Measurements from ENCODE around the gene FAM161A.
"Not testable (repeated sequence)": the region's sequence is repeated elsewhere in the genome, so short reads cannot be mapped to it uniquely, and the experiment has no call there.

FAM161A gene

DNA sequence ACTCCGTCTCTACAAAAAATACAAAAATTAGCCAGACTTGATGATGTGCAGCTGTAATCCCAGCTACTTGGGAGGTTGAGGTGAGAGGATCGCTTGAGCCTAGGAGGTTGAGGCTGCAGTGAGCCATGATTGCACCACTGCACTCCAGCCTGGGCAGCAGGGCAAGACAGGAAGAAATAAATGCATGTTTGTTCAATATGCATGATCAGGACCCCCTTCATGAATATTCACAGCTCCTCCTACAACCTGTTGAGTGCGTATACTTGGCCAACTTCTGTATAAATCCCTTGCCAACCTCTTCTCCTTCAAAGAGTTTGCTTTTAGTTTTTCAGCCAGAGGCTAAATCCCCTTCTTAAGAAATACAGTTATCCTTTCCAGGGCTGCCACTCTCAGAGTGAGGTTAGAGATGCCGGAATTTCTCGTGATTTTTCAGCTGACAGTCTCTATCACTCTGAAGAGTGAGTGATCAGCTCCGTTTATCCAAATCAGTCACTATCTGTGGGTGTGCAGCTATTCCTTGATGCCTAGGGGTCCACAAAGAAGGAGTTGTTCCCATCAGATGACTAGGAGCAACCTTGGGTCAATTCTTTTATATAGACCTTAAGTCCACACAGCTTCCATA lies 39.2 kb downstream of the FAM161A start:
- H3K27me3 ChIP-seq (ENCODE audit: insufficient read depth, poor library complexity, severe bottlenecking): no peaks in the 10 kb centered on the region
- DNase-seq (ENCODE audit: low read depth in 1 of 2, low spot score in 1 of 2): no peak

DNA sequence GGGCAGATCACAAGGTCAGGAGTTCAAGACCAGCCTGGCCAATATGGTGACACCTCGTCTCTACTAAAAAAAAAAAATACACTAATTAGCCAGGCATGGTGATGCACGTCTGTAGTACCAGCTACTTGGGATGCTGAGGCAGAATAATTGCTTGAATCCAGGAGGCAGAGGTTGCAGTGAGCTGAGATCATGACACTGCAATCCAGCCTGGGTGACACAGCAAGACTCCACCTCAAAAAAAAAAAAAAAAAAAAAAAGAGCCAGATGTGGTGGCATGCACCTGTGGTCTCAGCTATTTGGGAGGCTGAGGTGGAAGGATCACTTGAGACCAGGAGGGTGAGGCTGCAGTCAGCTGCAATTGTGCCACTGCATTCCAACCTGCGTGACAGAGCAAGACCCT lies 40.5 kb downstream of the FAM161A start:
- not testable (repeated sequence) for H3K27ac ChIP-seq (replicated peaks)

More for the DNA sequence above, 39.2 kb downstream of the FAM161A start:
- TF ChIP-seq, protein P1, sequence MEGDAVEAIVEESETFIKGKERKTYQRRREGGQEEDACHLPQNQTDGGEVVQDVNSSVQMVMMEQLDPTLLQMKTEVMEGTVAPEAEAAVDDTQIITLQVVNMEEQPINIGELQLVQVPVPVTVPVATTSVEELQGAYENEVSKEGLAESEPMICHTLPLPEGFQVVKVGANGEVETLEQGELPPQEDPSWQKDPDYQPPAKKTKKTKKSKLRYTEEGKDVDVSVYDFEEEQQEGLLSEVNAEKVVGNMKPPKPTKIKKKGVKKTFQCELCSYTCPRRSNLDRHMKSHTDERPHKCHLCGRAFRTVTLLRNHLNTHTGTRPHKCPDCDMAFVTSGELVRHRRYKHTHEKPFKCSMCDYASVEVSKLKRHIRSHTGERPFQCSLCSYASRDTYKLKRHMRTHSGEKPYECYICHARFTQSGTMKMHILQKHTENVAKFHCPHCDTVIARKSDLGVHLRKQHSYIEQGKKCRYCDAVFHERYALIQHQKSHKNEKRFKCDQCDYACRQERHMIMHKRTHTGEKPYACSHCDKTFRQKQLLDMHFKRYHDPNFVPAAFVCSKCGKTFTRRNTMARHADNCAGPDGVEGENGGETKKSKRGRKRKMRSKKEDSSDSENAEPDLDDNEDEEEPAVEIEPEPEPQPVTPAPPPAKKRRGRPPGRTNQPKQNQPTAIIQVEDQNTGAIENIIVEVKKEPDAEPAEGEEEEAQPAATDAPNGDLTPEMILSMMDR (IDR thresholded peaks at IDR 0.05; ENCODE audit: insufficient read depth, low read length): no peak
- TF ChIP-seq, protein P2, sequence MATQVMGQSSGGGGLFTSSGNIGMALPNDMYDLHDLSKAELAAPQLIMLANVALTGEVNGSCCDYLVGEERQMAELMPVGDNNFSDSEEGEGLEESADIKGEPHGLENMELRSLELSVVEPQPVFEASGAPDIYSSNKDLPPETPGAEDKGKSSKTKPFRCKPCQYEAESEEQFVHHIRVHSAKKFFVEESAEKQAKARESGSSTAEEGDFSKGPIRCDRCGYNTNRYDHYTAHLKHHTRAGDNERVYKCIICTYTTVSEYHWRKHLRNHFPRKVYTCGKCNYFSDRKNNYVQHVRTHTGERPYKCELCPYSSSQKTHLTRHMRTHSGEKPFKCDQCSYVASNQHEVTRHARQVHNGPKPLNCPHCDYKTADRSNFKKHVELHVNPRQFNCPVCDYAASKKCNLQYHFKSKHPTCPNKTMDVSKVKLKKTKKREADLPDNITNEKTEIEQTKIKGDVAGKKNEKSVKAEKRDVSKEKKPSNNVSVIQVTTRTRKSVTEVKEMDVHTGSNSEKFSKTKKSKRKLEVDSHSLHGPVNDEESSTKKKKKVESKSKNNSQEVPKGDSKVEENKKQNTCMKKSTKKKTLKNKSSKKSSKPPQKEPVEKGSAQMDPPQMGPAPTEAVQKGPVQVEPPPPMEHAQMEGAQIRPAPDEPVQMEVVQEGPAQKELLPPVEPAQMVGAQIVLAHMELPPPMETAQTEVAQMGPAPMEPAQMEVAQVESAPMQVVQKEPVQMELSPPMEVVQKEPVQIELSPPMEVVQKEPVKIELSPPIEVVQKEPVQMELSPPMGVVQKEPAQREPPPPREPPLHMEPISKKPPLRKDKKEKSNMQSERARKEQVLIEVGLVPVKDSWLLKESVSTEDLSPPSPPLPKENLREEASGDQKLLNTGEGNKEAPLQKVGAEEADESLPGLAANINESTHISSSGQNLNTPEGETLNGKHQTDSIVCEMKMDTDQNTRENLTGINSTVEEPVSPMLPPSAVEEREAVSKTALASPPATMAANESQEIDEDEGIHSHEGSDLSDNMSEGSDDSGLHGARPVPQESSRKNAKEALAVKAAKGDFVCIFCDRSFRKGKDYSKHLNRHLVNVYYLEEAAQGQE (IDR thresholded peaks at IDR 0.05; ENCODE audit: insufficient replicate concordance, low read depth): no peak
- TF ChIP-seq SPI1 (IDR thresholded peaks at IDR 0.05; ENCODE audit: borderline replicate concordance, low read depth): no peak
- TF ChIP-seq GABPA (IDR thresholded peaks at IDR 0.05; ENCODE audit: low read depth): no peak
- TF ChIP-seq POLR2AphosphoS5 (IDR thresholded peaks at IDR 0.05; ENCODE audit: low read depth): no peak
- Histone ChIP-seq H3K27ac (replicated peaks) (no peak overlapping the region), H3K4me3 (replicated peaks; ENCODE audit: insufficient read depth, low read length) (no peak overlapping the region)

DNA sequence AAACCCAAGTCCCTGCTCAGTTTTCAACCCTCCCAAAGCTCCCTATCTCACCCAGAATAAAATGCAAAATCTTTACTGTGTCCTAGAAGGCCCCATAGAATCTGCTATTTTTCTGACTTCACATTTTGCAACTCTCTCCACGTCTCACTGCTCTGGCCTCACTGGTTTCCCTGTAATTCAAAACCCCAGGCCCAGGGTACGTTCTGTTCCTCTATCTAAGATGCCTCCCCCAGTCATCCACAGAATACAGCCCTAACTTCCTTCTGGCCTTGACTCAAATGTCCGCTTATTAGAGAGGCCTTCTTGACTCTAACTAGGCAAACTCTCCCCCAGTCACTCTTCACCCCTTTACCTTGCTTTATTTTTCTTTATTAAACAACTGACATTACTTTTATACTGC lies 42.0 kb downstream of the FAM161A start:
- no peak overlapping the region for H3K27ac ChIP-seq (replicated peaks)
- no peaks in the 10 kb centered on the region for H3K27me3 ChIP-seq (ENCODE audit: insufficient read depth, poor library complexity, severe bottlenecking)
- H3K4me3 ChIP-seq (replicated peaks; ENCODE audit: insufficient read depth, low read length): no peak overlapping the region
- TF ChIP-seq, protein P1 (IDR thresholded peaks at IDR 0.05; ENCODE audit: insufficient read depth, low read length): no peak
- TF ChIP-seq POLR2AphosphoS5 (IDR thresholded peaks at IDR 0.05; ENCODE audit: low read depth) (no peak), GABPA (IDR thresholded peaks at IDR 0.05; ENCODE audit: low read depth) (no peak), SPI1 (IDR thresholded peaks at IDR 0.05; ENCODE audit: borderline replicate concordance, low read depth) (no peak)
- TF ChIP-seq, protein P2 (IDR thresholded peaks at IDR 0.05; ENCODE audit: insufficient replicate concordance, low read depth): no peak
- DNase-seq (ENCODE audit: low read depth in 1 of 2, low spot score in 1 of 2): peak in 1 of 2 experiments; percentile 9

More for the DNA sequence above, 40.5 kb downstream of the FAM161A start:
- DNase-seq (ENCODE audit: low read depth in 1 of 2, low spot score in 1 of 2); H3K27me3 ChIP-seq (ENCODE audit: insufficient read depth, poor library complexity, severe bottlenecking); H3K4me3 ChIP-seq (replicated peaks; ENCODE audit: insufficient read depth, low read length): not testable (repeated sequence)

DNA sequence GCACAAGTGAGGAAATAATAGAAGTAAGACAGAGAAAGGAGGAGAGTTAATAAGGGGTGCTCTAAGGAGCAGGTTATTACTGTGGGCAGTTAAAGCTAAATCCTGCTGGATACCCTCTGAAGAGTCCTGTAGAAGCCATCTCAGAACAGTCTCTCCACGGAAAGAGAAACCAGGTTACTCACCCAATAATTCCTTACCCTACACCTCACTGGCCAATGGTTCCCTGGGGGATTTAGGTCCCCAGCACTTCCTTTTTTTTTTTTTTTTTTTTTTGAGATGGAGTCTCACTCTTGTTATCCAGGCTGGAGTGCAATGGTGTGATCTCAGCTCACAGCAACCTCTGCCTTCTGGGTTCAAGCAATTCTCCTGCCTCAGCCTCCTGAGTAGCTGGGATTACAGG lies 43.7 kb downstream of the FAM161A start:
- H3K27me3 ChIP-seq (ENCODE audit: insufficient read depth, poor library complexity, severe bottlenecking); DNase-seq (ENCODE audit: low read depth in 1 of 2, low spot score in 1 of 2); H3K27ac ChIP-seq (replicated peaks); H3K4me3 ChIP-seq (replicated peaks; ENCODE audit: insufficient read depth, low read length): not testable (repeated sequence)
- peak; percentile 72; the same call in 1 of the 2 replicates for TF ChIP-seq SPI1 (IDR thresholded peaks at IDR 0.05; ENCODE audit: borderline replicate concordance, low read depth)

DNA sequence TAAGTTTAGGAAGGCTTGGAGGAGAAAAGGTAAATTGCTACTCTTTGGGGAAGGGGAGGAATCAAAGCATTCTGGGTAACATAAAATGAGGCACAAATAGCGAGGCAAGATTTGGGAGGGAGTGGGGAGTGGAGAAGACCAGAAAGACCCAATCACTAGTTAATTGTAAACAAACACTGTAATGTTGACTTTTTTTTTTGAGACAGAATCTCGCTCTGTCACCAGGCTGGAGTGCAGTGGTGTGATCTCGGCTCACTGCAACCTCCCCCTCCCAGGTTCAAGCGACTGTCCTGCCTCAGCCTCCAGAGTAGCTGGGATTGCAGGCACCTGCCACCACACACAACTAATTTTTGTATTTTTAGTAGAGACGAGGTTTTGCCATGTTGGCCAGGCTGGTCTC lies 45.2 kb downstream of the FAM161A start:
- DNase-seq (ENCODE audit: low read depth in 1 of 2, low spot score in 1 of 2); H3K27me3 ChIP-seq (ENCODE audit: insufficient read depth, poor library complexity, severe bottlenecking); H3K4me3 ChIP-seq (replicated peaks; ENCODE audit: insufficient read depth, low read length); H3K27ac ChIP-seq (replicated peaks): not testable (repeated sequence)
